Measurements from ENCODE around the gene C9orf78. TPM values are rescaled to one million over a fixed set of nuclear protein-coding genes. Genes with fewer than 3 reads are reported as not detected.

The C9orf78 gene
- total and polyA plus RNA-seq, 8 donors: 30.1 to 71.9 (median 65.6) TPM

DNA sequence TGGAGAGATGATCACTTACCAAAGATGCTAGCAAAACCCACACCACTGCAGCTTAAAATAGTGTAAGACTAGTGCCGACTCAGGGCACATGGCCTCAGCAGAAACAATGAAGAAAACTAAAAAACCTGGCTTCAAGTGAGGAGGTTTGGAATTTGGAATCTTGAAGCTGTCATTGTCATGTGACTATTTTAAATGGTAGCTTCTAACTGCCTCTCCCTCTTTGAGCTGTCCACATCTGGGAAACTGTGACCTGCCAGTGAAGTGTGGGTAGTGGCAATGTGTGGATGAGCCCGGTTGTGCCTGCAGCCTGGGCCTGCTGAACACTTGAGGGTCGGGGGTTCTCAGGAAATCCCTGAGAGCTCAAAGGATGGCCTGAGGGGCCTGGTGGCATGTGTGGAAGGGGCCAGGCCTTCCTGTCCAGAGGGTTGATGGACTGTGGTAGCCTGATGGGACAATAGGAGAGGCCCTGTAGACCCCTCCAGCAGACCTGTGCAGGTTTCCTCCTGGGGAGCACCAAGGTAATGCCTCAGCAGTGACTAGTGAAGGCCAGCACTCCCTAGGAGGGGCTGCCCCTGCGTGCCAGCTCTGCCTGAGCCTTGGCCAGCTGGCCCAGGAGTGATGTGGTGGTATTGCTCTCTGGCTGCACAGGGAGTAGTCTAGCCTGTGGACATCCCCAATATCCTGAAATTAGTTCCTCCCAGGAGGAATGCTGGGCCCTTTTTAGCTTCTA, 13.8 kb upstream of the C9orf78 start:
- TF ChIP-seq, protein P1, sequence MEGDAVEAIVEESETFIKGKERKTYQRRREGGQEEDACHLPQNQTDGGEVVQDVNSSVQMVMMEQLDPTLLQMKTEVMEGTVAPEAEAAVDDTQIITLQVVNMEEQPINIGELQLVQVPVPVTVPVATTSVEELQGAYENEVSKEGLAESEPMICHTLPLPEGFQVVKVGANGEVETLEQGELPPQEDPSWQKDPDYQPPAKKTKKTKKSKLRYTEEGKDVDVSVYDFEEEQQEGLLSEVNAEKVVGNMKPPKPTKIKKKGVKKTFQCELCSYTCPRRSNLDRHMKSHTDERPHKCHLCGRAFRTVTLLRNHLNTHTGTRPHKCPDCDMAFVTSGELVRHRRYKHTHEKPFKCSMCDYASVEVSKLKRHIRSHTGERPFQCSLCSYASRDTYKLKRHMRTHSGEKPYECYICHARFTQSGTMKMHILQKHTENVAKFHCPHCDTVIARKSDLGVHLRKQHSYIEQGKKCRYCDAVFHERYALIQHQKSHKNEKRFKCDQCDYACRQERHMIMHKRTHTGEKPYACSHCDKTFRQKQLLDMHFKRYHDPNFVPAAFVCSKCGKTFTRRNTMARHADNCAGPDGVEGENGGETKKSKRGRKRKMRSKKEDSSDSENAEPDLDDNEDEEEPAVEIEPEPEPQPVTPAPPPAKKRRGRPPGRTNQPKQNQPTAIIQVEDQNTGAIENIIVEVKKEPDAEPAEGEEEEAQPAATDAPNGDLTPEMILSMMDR (IDR thresholded peaks at IDR 0.05): no peak
- Histone ChIP-seq H3K9me3 (no peaks in the 10 kb centered on the region), H3K4me3 (no peak overlapping the region), H3K36me3 (peaks cover 0 to 40% of the 10 kb centered on the region in 2 donors), H3K27ac (no peak overlapping the region), H3K4me1 (peaks cover 0 to 7% of the 10 kb centered on the region in 2 donors), H3K27me3 (no peaks in the 10 kb centered on the region)
- no peak for DNase-seq
- intact Hi-C loops (cut with DNase I): no loop called here
- ATAC-seq: no peak

DNA sequence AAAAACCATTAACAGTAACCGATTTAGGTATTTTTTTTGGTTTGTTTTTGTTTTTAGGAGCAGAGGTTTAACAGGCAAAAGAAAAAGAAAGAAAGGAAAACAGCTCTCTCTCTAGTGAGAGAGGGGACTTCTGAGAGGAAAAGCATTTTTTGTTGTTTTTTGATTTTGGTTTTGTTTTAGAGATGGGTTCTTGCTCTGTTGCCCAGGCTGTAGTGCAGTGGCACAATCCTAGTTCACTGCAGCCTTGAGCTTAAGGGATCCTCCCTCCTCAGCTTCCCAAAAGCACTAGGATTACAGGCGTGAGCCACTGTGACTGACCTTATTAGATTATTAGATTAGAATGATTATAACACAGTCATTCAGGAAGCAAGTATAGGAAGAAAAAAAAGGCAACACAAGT, 10.3 kb upstream of the C9orf78 start:
- intact Hi-C loops (cut with DNase I): no loop called here
- Histone ChIP-seq H3K27me3 (no peaks in the 10 kb centered on the region), H3K36me3 (peaks cover 0 to 6% of the 10 kb centered on the region in 2 donors), H3K4me1 (peaks cover 0 to 7% of the 10 kb centered on the region in 2 donors), H3K9me3 (no peaks in the 10 kb centered on the region), H3K4me3 (no peak overlapping the region), H3K27ac (no peak overlapping the region)
- DNase-seq (no peak), ATAC-seq (no peak)
- TF ChIP-seq, protein P1 (IDR thresholded peaks at IDR 0.05): no peak

DNA sequence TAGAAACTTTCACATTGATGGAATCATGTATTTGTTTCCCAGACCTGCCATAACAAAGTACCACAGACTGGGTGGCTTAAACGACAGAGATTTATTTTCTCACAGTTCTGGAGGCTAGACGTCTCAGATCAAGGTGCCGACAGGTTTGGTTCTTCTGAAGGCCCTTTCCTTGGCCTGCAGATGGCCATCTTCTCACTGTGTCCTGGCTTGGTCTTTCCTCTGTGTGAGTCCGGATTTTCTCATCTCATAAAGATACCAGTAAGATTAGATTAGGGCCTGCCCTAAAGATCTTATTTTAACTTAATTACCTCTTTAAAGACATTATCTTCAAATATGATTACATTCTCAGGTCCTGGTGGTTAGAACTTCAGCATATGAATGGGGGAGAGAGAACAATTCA, 6.0 kb upstream of the C9orf78 start:
- no peaks in the 10 kb centered on the region for H3K27me3 ChIP-seq
- intact Hi-C loops (cut with DNase I): no loop called here
- no peak overlapping the region for H3K27ac ChIP-seq
- DNase-seq (no peak), ATAC-seq (no peak)
- no peaks in the 10 kb centered on the region for H3K9me3 ChIP-seq
- H3K4me1 ChIP-seq: peaks cover 0 to 37% of the 10 kb centered on the region in 2 donors
- TF ChIP-seq, protein P1 (IDR thresholded peaks at IDR 0.05): no peak
- H3K36me3 ChIP-seq: no peaks in the 10 kb centered on the region
- no peak overlapping the region for H3K4me3 ChIP-seq

GRCh38 chr9:129840034-129840433, 5.0 kb upstream of the C9orf78 start:
- H3K9me3 ChIP-seq: no peaks in the 10 kb centered on the region
- H3K4me1 ChIP-seq: peaks cover 0 to 40% of the 10 kb centered on the region in 2 donors
- H3K4me3 ChIP-seq: no peak overlapping the region
- TF ChIP-seq, protein P1 (IDR thresholded peaks at IDR 0.05): no peak
- no peaks in the 10 kb centered on the region for H3K36me3 ChIP-seq
- intact Hi-C loops (cut with DNase I): no loop called here
- H3K27ac ChIP-seq: no peak overlapping the region
- H3K27me3 ChIP-seq: no peaks in the 10 kb centered on the region
- ATAC-seq (no peak), DNase-seq (no peak)

DNA sequence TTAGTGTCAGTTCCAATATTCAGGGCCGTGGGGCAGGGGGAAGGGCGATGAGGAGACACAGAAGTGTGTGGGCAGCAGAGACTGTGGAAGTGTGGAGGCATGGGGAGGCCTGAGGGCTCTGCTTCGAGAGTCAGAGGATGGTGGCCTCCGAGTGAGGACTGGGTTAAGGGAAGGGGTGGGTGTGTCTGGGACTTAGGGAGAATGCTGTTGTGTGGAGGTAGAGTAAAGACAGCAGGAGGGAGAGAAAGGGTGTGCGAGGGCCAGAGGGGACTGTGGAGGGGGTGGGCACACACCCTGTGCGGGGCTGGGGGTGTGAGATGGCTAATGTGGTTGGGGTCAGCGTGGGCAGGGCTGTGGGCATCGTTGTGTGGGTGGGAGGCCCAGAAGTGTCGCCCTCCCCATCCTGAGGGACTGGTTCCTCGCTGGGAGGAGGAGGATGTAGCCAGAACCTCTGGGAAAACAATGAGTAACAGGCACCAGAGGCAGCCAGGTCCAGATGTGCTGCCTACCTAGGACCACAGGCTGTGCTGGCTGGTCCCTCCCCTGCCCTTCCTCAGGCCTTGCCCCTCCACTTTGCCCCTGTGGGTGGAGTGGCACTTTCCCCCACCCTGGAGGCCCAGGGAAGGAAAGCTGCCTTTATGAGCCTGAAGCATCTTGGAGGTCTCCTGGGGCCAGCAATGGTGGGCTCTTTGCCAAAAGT, 4.4 kb upstream of the C9orf78 start:
- no peak for ATAC-seq
- intact Hi-C loops (cut with DNase I): no loop called here

More for the DNA sequence above, 4.4 kb upstream of the C9orf78 start:
- TF ChIP-seq, protein P1 (IDR thresholded peaks at IDR 0.05): no peak
- Histone ChIP-seq H3K9me3 (no peaks in the 10 kb centered on the region), H3K27ac (no peak overlapping the region), H3K36me3 (no peaks in the 10 kb centered on the region), H3K4me1 (peaks cover under 1 to 42% of the 10 kb centered on the region in 2 donors), H3K27me3 (no peaks in the 10 kb centered on the region), H3K4me3 (no peak overlapping the region)
- DNase-seq: no peak
